ENCODE results near the gene TNFRSF9. TPM values are rescaled to one million over a fixed set of nuclear protein-coding genes. Genes with fewer than 3 reads are reported as not detected.

Gene TNFRSF9
- total and polyA plus RNA-seq, 9 of the 15 experiments (the other 6 are each of a cell fraction or from before 2014, with no cell fraction given) = 0.04 to 0.29 (median 0.08) TPM; not detected in 1

DNA sequence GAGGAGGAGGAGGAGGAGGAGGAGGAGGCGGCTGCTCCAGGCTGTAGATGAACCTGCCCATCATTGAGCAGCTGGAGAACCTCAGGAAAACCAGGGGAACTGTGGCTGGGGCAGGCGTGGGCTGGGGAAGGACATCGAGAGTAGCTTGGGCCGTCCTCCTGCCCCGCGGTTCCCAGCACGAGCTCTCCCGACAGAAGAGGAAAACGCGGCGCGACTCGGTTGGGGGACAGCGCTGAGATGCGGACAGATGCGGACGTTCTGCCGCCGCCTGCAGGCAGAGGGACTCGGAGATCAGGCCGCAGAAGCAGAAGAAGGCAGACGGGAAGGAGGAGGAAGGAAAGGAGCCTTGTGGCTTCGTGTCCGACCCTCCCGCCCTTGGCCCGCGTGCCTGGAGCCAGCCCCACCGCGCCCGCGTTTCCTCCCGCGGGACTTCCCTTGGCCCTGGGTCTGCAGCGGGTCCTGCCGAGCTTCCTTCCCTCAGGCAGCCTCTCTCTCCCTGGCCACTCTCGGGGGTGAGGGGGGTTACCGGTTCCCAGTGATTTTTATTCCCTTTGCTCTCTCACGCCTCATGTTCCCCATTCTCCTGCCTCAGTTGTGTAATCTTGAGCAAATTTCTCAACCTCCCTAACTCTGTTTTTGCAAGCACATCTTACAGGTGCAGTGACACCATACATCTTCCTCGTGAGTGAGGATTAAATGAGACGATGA is 1.7 kb upstream of the TNFRSF9 start:
- H3K36me3 ChIP-seq (ENCODE audit: control insufficient read depth, insufficient read depth, low read length) = no peaks in the 10 kb centered on the region
- ATAC-seq (peak; percentile 93), FAIRE-seq (peak; percentile 48), DNase-seq (ENCODE audit: extremely low read depth in 1 of 4, low spot score in 3 of 4) (peak; percentile 37 to 71 (median 52))
- ChIA-PET CTCF (ENCODE audit: low intra/inter-chr PET ratio) (interaction anchor here (0.5 to 0.8 kb wide), 2 partner anchors 18 to 822 kb away, joined by 3 read pairs; no protein-coding TSS in a partner anchor), POLR2A (interaction anchor here (1.0 kb wide), 1 partner anchor 29 kb away, joined by 3 read pairs; no protein-coding TSS in a partner anchor)
- 3% methylated on average over 36 of the region's 40 CpGs for WGBS (ENCODE audit: insufficient coverage, low coverage, missing lambda C conversion rate)
- no peaks in the 10 kb centered on the region for H3K9me1 ChIP-seq (ENCODE audit: control insufficient read depth, insufficient read depth, low read length)
- H3K4me3 ChIP-seq = no peak overlapping the region
- no TSS peak for BruUV-seq (replicated peaks)
- intact Hi-C loops (cut with micrococcal nuclease) (no loop called here), in situ Hi-C loops (cut with MboI) (no loop called here)
- H3K4me1 ChIP-seq (replicated peaks in 1 of 2; ENCODE audit: control insufficient read depth in 2 of 2, insufficient read depth in 2 of 2, low read length in 2 of 2) = peaks cover 11 to 14% of the 10 kb centered on the region in 2 experiments
- H3K27ac ChIP-seq (ENCODE audit: extremely low read depth, low read depth, low read length) = no peak overlapping the region
- peak overlapping the region; percentile 63 for H3K4me2 ChIP-seq (ENCODE audit: insufficient read depth, low read length)
- peaks cover 44 to 55% of the 10 kb centered on the region in 2 experiments for H3K27me3 ChIP-seq (ENCODE audit: control insufficient read depth in 2 of 2, insufficient read depth in 2 of 2, low read length in 2 of 2)
- H4K20me1 ChIP-seq (replicated peaks; ENCODE audit: control insufficient read depth, insufficient read depth, low read length) = peaks cover 5% of the 10 kb centered on the region
- no peaks in the 10 kb centered on the region for H3K9me3 ChIP-seq (replicated peaks; ENCODE audit: control insufficient read depth, insufficient read depth, low read depth, low read length)
- H3K9ac ChIP-seq (ENCODE audit: insufficient read depth in 1 of 2, low read depth in 2 of 2, low read length in 2 of 2) = peak overlapping the region in 1 of 2 experiments; percentile 79; a peak in 2 of 4 replicates
- H3K79me2 ChIP-seq (ENCODE audit: control insufficient read depth, insufficient read depth, low read length) = no peaks in the 10 kb centered on the region
- peak overlapping the region; percentile 72 for H2AFZ ChIP-seq (ENCODE audit: low read depth, low read length)
- TF ChIP-seq, protein P1, sequence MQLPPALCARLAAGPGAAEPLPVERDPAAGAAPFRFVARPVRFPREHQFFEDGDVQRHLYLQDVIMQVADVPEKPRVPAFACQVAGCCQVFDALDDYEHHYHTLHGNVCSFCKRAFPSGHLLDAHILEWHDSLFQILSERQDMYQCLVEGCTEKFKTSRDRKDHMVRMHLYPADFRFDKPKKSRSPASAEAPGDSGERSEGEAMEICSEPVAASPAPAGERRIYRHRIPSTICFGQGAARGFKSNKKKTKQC (CRISPR knock-in tag; IDR thresholded peaks at IDR 0.05) = peak; percentile 94
- TF ChIP-seq CBFB (CRISPR knock-in tag; IDR thresholded peaks at IDR 0.05) (peak; percentile 35; the same call in 1 of the 2 replicates), MAZ (CRISPR knock-in tag; conservative IDR thresholded peaks at IDR 0.05 in 1 of 2, IDR thresholded peaks at IDR 0.05 in 1 of 2) (peak; percentile 16 to 42; a peak in 3 of 4 replicates), ZNF780A (CRISPR knock-in tag; IDR thresholded peaks at IDR 0.05) (no peak), MTA3 (IDR thresholded peaks at IDR 0.05; ENCODE audit: borderline replicate concordance) (no peak), RUNX1 (IDR thresholded peaks at IDR 0.05; ENCODE audit: low read depth) (no peak)
- TF ChIP-seq, protein P2, sequence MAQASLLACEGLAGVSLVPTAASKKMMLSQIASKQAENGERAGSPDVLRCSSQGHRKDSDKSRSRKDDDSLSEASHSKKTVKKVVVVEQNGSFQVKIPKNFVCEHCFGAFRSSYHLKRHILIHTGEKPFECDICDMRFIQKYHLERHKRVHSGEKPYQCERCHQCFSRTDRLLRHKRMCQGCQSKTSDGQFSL (CRISPR knock-in tag; IDR thresholded peaks at IDR 0.05) = 0 out of 2 replicates have a peak, but pooled peaks have one; percentile 42
- TF ChIP-seq, protein P2 (tag; IDR thresholded peaks at IDR 0.05) = no peak
- TF ChIP-seq, protein P3, sequence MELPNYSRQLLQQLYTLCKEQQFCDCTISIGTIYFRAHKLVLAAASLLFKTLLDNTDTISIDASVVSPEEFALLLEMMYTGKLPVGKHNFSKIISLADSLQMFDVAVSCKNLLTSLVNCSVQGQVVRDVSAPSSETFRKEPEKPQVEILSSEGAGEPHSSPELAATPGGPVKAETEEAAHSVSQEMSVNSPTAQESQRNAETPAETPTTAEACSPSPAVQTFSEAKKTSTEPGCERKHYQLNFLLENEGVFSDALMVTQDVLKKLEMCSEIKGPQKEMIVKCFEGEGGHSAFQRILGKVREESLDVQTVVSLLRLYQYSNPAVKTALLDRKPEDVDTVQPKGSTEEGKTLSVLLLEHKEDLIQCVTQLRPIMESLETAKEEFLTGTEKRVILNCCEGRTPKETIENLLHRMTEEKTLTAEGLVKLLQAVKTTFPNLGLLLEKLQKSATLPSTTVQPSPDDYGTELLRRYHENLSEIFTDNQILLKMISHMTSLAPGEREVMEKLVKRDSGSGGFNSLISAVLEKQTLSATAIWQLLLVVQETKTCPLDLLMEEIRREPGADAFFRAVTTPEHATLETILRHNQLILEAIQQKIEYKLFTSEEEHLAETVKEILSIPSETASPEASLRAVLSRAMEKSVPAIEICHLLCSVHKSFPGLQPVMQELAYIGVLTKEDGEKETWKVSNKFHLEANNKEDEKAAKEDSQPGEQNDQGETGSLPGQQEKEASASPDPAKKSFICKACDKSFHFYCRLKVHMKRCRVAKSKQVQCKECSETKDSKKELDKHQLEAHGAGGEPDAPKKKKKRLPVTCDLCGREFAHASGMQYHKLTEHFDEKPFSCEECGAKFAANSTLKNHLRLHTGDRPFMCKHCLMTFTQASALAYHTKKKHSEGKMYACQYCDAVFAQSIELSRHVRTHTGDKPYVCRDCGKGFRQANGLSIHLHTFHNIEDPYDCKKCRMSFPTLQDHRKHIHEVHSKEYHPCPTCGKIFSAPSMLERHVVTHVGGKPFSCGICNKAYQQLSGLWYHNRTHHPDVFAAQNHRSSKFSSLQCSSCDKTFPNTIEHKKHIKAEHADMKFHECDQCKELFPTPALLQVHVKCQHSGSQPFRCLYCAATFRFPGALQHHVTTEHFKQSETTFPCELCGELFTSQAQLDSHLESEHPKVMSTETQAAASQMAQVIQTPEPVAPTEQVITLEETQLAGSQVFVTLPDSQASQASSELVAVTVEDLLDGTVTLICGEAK (IDR thresholded peaks at IDR 0.05) = no peak
- TF ChIP-seq, protein P3 (CRISPR knock-in tag; IDR thresholded peaks at IDR 0.05) = peak; percentile 70

All from K562 (cell line).